ENCODE data around the gene VCL. TPM values are rescaled to one million over a fixed set of nuclear protein-coding genes. Genes with fewer than 3 reads are reported as not detected.

Gene VCL
- total RNA-seq, 4 donors from 2014 or later: 71.9 to 151 (median 112) TPM

DNA sequence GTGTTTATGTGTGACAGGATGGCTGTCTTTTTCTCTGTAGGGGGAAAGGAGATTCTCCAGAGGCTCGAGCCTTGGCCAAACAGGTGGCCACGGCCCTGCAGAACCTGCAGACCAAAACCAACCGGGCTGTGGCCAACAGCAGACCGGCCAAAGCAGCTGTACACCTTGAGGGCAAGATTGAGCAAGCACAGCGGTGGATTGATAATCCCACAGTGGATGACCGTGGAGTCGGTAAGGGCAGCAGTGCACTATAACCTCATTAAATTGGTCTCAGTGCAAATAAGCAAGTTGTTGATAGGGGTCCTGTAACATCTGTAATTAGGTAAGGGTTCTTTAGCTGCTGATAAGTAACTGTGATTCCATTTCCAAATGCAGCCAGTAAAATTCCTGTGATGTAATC lies 96.3 kb downstream of the VCL start:
- TF ChIP-seq POLR2A (IDR thresholded peaks at IDR 0.05): no peak
- TF ChIP-seq CTCF (IDR thresholded peaks at IDR 0.05): no peak
- H3K36me3 ChIP-seq: peaks cover 36 to 43% of the 10 kb centered on the region in 2 donors
- WGBS, 2 donors: 89 to 94% methylated on average over 7 of the region's 7 CpGs
- no peak for DNase-seq
- H3K27me3 ChIP-seq: no peaks in the 10 kb centered on the region
- H3K4me3 ChIP-seq (replicated peaks in 1 of 3): no peak overlapping the region
- H3K27ac ChIP-seq: no peak overlapping the region
- H3K9me3 ChIP-seq: no peaks in the 10 kb centered on the region
- no peaks in the 10 kb centered on the region for H3K4me1 ChIP-seq
- intact Hi-C loops (cut with DNase I): no loop called here

GRCh38 chr10:74096777-74097176 lies 98.9 kb downstream of the VCL start:
- TF ChIP-seq POLR2A (IDR thresholded peaks at IDR 0.05) (no peak), CTCF (IDR thresholded peaks at IDR 0.05) (no peak)

DNA sequence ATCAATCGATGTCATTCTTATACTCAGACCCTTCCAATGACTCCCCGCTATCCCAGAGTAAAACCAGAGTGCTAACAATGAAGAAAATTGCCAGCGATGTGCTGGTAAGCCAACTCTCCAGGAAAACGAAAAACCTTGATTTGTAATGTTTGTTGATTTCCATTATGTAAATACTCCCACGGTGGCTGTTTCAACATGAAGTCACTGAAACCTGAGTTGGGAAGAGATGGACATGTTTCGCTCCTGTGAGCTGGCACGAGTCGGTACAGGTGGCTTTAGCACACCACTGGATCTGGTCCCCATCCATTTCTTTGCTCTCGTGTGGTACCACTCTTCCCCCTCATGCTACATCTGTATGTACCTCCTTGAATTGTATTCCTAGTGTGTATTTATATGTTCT lies 99.9 kb downstream of the VCL start:
- Histone ChIP-seq H3K4me1 (no peaks in the 10 kb centered on the region), H3K36me3 (peaks cover 34 to 55% of the 10 kb centered on the region in 2 donors), H3K27me3 (no peaks in the 10 kb centered on the region), H3K9me3 (no peaks in the 10 kb centered on the region), H3K4me3 (replicated peaks in 1 of 3) (no peak overlapping the region), H3K27ac (no peak overlapping the region)
- TF ChIP-seq CTCF (IDR thresholded peaks at IDR 0.05) (no peak), POLR2A (IDR thresholded peaks at IDR 0.05) (no peak)
- 90 to 91% methylated on average over 9 of the region's 9 CpGs for WGBS, 2 donors
- intact Hi-C loops (cut with DNase I): no loop called here
- no peak for DNase-seq

More at GRCh38 chr10:74096777-74097176, 98.9 kb downstream of the VCL start:
- Histone ChIP-seq H3K9me3 (no peaks in the 10 kb centered on the region), H3K36me3 (peaks cover 34 to 51% of the 10 kb centered on the region in 2 donors), H3K27ac (no peak overlapping the region), H3K4me1 (no peaks in the 10 kb centered on the region), H3K27me3 (no peaks in the 10 kb centered on the region), H3K4me3 (replicated peaks in 1 of 3) (no peak overlapping the region)
- intact Hi-C loops (cut with DNase I): no loop called here
- 95 to 97% methylated on average over 2 of the region's 2 CpGs for WGBS, 2 donors
- DNase-seq: no peak

- Histone ChIP-seq H3K4me1 (no peaks in the 10 kb centered on the region), H3K4me3 (replicated peaks in 1 of 3) (no peak overlapping the region), H3K36me3 (peaks cover 32 to 62% of the 10 kb centered on the region in 2 donors), H3K27me3 (no peaks in the 10 kb centered on the region), H3K9me3 (no peaks in the 10 kb centered on the region), H3K27ac (no peak overlapping the region)
- TF ChIP-seq POLR2A (IDR thresholded peaks at IDR 0.05) (no peak), CTCF (IDR thresholded peaks at IDR 0.05) (no peak)
- intact Hi-C loops (cut with DNase I): no loop called here
- no peak for DNase-seq
- 94% methylated on average over 3 of the region's 3 CpGs for WGBS, 2 donors
These were observed 101.5 kb downstream of the VCL start for GRCh38 chr10:74099420-74099819.

GRCh38 chr10:74099836-74100235 lies 101.9 kb downstream of the VCL start:
- WGBS, 2 donors: 92 to 97% methylated on average over 3 of the region's 3 CpGs
- intact Hi-C loops (cut with DNase I): no loop called here
- H3K9me3 ChIP-seq: no peaks in the 10 kb centered on the region
- H3K27ac ChIP-seq: no peak overlapping the region
- H3K27me3 ChIP-seq: no peaks in the 10 kb centered on the region
- no peak for TF ChIP-seq POLR2A (IDR thresholded peaks at IDR 0.05)
- TF ChIP-seq CTCF (IDR thresholded peaks at IDR 0.05): no peak
- H3K4me3 ChIP-seq (replicated peaks in 1 of 3): no peak overlapping the region
- no peak for DNase-seq
- no peaks in the 10 kb centered on the region for H3K4me1 ChIP-seq
- peaks cover 33 to 64% of the 10 kb centered on the region in 2 donors for H3K36me3 ChIP-seq

Data from thyroid gland (tissue), 4 donors.